Myocyte (in vitro differentiated cells): ENCODE measurements around the gene COL4A2. TPM values are rescaled to one million over a fixed set of nuclear protein-coding genes. Genes with fewer than 3 reads are reported as not detected.

Source experiments
- DNase-seq: peaks from one replicate; pipeline ENCODE4 v3.0.0-alpha.2; 2012; ENCODE audit warnings: low read depth
- total RNA-seq: library from RNA; depleted of rRNA; stranded (reverse); fragments of >200 nt; gene quantifications from 2 replicates; pipeline ENCODE4 v1.2.3, GENCODE V29; 2014

The COL4A2 gene
- total RNA-seq, 1 donor from 2014 or later = 71.7 TPM

GRCh38 chr13:110506859-110507566, 199.9 kb downstream of the COL4A2 start:
- DNase-seq = peak; percentile 30

GRCh38 chr13:110507678-110508381, 200.7 kb downstream of the COL4A2 start:
- peak; percentile 47 for DNase-seq

- no peak for DNase-seq
Measured at GRCh38 chr13:110509478-110509926, 202.4 kb downstream of the COL4A2 start.

- no peak for DNase-seq
Measured at GRCh38 chr13:110509971-110510786, 203.1 kb downstream of the COL4A2 start.

- no peak for DNase-seq
Measured at GRCh38 chr13:110511509-110512181, 204.6 kb downstream of the COL4A2 start.

GRCh38 chr13:110512198-110512740, 205.2 kb downstream of the COL4A2 start:
- DNase-seq = no peak

GRCh38 chr13:110516500-110516899, 209.4 kb downstream of the COL4A2 start:
- no peak for DNase-seq

- DNase-seq = no peak
Measured at GRCh38 chr13:110517505-110518225, 210.6 kb downstream of the COL4A2 start.

GRCh38 chr13:110518226-110518525, 211.1 kb downstream of the COL4A2 start:
- no peak for DNase-seq

- no peak for DNase-seq
Measured at GRCh38 chr13:110518571-110518970, 211.5 kb downstream of the COL4A2 start.

GRCh38 chr13:110519046-110519445, 212.0 kb downstream of the COL4A2 start:
- DNase-seq = no peak

- no peak for DNase-seq
Measured at GRCh38 chr13:110519506-110519905, 212.4 kb downstream of the COL4A2 start.

- DNase-seq = peak; percentile 89
Measured at GRCh38 chr13:110520431-110521295, 213.6 kb downstream of the COL4A2 start.

GRCh38 chr13:110521296-110521680, 214.2 kb downstream of the COL4A2 start:
- no peak for DNase-seq

- no peak for DNase-seq
Measured at GRCh38 chr13:110521946-110522345, 214.9 kb downstream of the COL4A2 start.

GRCh38 chr13:110522721-110523120, 215.6 kb downstream of the COL4A2 start:
- no peak for DNase-seq

- no peak for DNase-seq
Measured at GRCh38 chr13:110523180-110523579, 216.1 kb downstream of the COL4A2 start.

GRCh38 chr13:110523838-110524540, 216.9 kb downstream of the COL4A2 start:
- no peak for DNase-seq
